Daoy (cell line): Measurements from ENCODE around the gene PBXIP1. TPM values are rescaled to one million over a fixed set of nuclear protein-coding genes. Genes with fewer than 3 reads are reported as not detected.

Experiments
- DNase-seq: peaks from one replicate; pipeline ENCODE4 v3.0.0-alpha.2; 2015; ENCODE audit warnings: low read depth
- total RNA-seq: library from RNA; depleted of rRNA; stranded (reverse); fragments of >200 nt; shearing (Covaris generic); gene quantifications from 2 replicates; pipeline ENCODE4 v1.2.3, GENCODE V29; 2014; rRNA removed

The PBXIP1 gene
- 10.5 and 10.9 TPM in 2 replicates for total RNA-seq

GRCh38 chr1:154955718-154956543, at the start of gene PBXIP1:
PBXIP1 (minus strand) TSS chr1:154956099; CDS start chr1:154953721, 2,378 bp downstream.
- DNase-seq = peak; percentile 86

- peak; percentile 49 for DNase-seq
These were observed 49.4 kb upstream of the PBXIP1 start for GRCh38 chr1:155005076-155006011.

- no peak for DNase-seq
These were observed 48.6 kb upstream of the PBXIP1 start for GRCh38 chr1:155004352-155005075.

GRCh38 chr1:155003766-155004351, 48.0 kb upstream of the PBXIP1 start:
- DNase-seq = peak; percentile 68

GRCh38 chr1:155003227-155003765, 47.4 kb upstream of the PBXIP1 start:
- DNase-seq = peak; percentile 54

GRCh38 chr1:155002464-155003226, 46.7 kb upstream of the PBXIP1 start, which contains the start of gene ZBTB7B:
ZBTB7B (plus strand) TSS chr1:155002802; CDS start chr1:155014661, 11,859 bp downstream.
- peak; percentile 46 for DNase-seq

- peak; percentile 100 for DNase-seq
These were observed 46.0 kb upstream of the PBXIP1 start for GRCh38 chr1:155001675-155002463.

- no peak for DNase-seq
These were observed 45.5 kb upstream of the PBXIP1 start for GRCh38 chr1:155001425-155001674.

- DNase-seq = peak; percentile 92
These were observed 45.0 kb upstream of the PBXIP1 start for GRCh38 chr1:155000726-155001424.

GRCh38 chr1:155000411-155000725, 44.5 kb upstream of the PBXIP1 start:
- DNase-seq = no peak

- DNase-seq = no peak
These were observed 43.9 kb upstream of the PBXIP1 start for GRCh38 chr1:154999571-155000410.

GRCh38 chr1:154998818-154999570, 43.1 kb upstream of the PBXIP1 start:
- DNase-seq = peak; percentile 80

GRCh38 chr1:154998201-154998780, 42.4 kb upstream of the PBXIP1 start:
- DNase-seq = no peak

- DNase-seq = no peak
These were observed 41.2 kb upstream of the PBXIP1 start for GRCh38 chr1:154996966-154997701.

- peak; percentile 65 for DNase-seq
These were observed 39.5 kb upstream of the PBXIP1 start for GRCh38 chr1:154995301-154995983.

- DNase-seq = no peak
These were observed 38.7 kb upstream of the PBXIP1 start for GRCh38 chr1:154994591-154994990.
